Tibial nerve (tissue), 4 donors: ENCODE measurements around the gene MYO5A. TPM values are rescaled to one million over a fixed set of nuclear protein-coding genes. Genes with fewer than 3 reads are reported as not detected.
"Not testable (repeated sequence)": the region's sequence is repeated elsewhere in the genome, so short reads cannot be mapped to it uniquely, and the experiment has no call there.

Experiments used
- DNase-seq, 2 donors: peaks; one replicate each; pipeline ENCODE4 v3.0.0-alpha.2; 2019; ENCODE audit warnings: low spot score in 2 of 2
- H3K27ac ChIP-seq, 4 donors: fragments of 200-600 bp; sonication (generic) in 3 of 4; one replicate each; pipeline ENCODE4 v1.5.1; 2017 to 2019; ENCODE audit warnings: mild to moderate bottlenecking in 1 of 4
- H3K27me3 ChIP-seq, 2 donors: fragments of 200-600 bp; sonication (generic) in 1 of 2; one replicate each; pipeline versions ENCODE4 v1.5.1 to v1.6.0; 2017 to 2019
- H3K36me3 ChIP-seq, 3 donors: fragments of 200-600 bp; sonication (generic); one replicate each; pipeline ENCODE4 v1.5.1; 2018 to 2019
- H3K4me1 ChIP-seq, 4 donors: fragments of 200-600 bp; sonication (generic) in 3 of 4; one replicate each; pipeline ENCODE4 v1.5.1; 2017 to 2019
- H3K4me3 ChIP-seq, 4 donors: fragments of 200-600 bp; sonication (generic) in 3 of 4; one replicate each; pipeline ENCODE4 v1.5.1; 2017 to 2019; ENCODE audit warnings: mild to moderate bottlenecking in 1 of 4, moderate library complexity in 1 of 4
- H3K9me3 ChIP-seq, 4 donors: fragments of 200-600 bp; sonication (generic) in 3 of 4; one replicate each; pipeline ENCODE4 v1.5.1; 2017 to 2019
- EP300 ChIP-seq, 2 donors: sonication (generic); formaldehyde crosslinking; IDR thresholded peaks; one replicate each; pipeline ENCODE4 v1.6.1; 2017; ENCODE audit warnings: antibody characterized with exemption in 2 of 2, mild to moderate bottlenecking in 1 of 2
- POLR2A ChIP-seq, 2 donors: fragments of 450-650 bp; IDR thresholded peaks; one replicate each; pipeline ENCODE4 v1.6.1; 2017; ENCODE audit warnings: antibody characterized with exemption in 2 of 2, mild to moderate bottlenecking in 2 of 2, moderate library complexity in 2 of 2
- WGBS, 2 donors: methylation state at CpG; one replicate each; pipeline ENCODE4 v1.1.5; 2018; 5-methylcytosine and 5-hydroxymethylcytosine counted together
- total RNA-seq, 4 donors: library from RNA; depleted of rRNA; stranded (reverse); fragments of >200 nt; gene quantifications; one replicate each; pipeline ENCODE4 v1.1.0, GENCODE V29; 2016
- TF ChIP-seq, protein P1 (sequence below), 5 experiments: fragments of 200-600 bp in 3 of 5; fragments of 450-650 bp in 2 of 5; sonication (generic) in 3 of 5; IDR thresholded peaks; one replicate each; pipeline ENCODE4 v1.5.1; 2016 to 2019; ENCODE audit warnings: antibody characterized with exemption in 5 of 5, mild to moderate bottlenecking in 3 of 5, moderate library complexity in 2 of 5

Gene MYO5A
- total RNA-seq, 4 donors from 2014 or later: 38.7 to 101 (median 46.9) TPM

DNA sequence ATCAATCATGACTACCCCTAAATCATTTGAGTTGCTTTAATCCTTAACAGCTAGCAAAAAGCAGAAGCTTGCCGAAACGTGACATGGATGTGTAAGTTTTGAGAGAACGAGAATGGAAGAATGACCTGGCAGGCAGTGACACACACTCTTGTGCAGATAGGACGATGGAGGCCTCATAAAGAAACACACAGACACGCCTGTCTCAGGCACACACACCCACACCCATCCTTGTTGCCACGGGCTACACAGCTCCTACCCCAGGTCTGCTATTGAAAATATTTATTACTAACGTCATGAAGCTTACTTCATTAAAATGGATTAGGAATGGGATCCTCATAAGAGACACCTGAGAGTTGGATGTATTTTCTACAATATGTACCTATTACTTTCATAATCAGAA, 241.6 kb downstream of the MYO5A start:
- Histone ChIP-seq H3K27me3 (peaks cover 0 to 1% of the 10 kb centered on the region in 2 donors), H3K4me1 (peaks cover 0 to 7% (median 0%) of the 10 kb centered on the region in 4 donors), H3K27ac (no peak overlapping the region), H3K4me3 (no peak overlapping the region), H3K9me3 (no peaks in the 10 kb centered on the region), H3K36me3 (no peaks in the 10 kb centered on the region)
- DNase-seq: no peak
- WGBS, 2 donors: 81 to 82% methylated on average over 7 of the region's 7 CpGs
- TF ChIP-seq, protein P1, sequence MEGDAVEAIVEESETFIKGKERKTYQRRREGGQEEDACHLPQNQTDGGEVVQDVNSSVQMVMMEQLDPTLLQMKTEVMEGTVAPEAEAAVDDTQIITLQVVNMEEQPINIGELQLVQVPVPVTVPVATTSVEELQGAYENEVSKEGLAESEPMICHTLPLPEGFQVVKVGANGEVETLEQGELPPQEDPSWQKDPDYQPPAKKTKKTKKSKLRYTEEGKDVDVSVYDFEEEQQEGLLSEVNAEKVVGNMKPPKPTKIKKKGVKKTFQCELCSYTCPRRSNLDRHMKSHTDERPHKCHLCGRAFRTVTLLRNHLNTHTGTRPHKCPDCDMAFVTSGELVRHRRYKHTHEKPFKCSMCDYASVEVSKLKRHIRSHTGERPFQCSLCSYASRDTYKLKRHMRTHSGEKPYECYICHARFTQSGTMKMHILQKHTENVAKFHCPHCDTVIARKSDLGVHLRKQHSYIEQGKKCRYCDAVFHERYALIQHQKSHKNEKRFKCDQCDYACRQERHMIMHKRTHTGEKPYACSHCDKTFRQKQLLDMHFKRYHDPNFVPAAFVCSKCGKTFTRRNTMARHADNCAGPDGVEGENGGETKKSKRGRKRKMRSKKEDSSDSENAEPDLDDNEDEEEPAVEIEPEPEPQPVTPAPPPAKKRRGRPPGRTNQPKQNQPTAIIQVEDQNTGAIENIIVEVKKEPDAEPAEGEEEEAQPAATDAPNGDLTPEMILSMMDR (IDR thresholded peaks at IDR 0.05): no peak

DNA sequence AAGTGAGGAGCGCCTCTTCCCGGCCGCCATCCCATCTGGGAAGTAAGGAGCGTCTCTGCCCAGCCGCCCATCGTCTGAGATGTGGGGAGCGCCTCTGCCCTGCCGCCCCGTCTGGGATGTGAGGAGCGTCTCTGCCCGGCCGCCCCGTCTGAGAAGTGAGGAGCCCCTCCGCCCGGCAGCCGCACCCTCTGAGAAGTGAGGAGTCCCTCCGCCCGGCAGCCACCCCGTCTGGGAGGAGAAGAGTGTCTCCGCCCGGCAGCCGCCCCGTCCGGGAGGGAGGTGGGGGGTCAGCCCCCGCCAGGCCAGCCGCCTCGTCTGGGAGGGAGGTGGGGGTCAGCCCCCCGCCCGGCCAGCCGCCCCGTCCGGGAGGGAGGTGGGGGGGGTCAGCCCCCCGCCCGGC, 242.7 kb downstream of the MYO5A start:
- not testable (repeated sequence) for H3K36me3 ChIP-seq

DNA sequence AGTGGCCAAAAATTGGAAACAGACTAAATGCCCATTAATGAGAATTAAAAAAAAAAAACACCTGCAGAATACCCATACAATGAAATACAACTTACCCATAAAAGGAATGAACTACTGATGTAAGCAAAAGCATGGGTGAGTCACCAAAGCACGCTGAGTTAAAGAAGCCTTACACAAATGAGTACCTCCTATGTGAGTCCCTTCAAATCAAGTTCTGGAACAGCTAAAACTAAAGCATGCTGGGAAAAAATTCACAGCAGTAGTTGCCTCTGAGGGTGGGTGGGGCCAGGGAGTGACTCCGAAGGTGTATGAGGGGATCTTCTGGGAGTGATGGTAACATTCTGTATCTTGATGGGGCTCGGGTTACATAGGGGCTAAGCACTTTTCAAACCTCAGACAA, 244.5 kb downstream of the MYO5A start:
- TF ChIP-seq, protein P1 (IDR thresholded peaks at IDR 0.05): no peak
- TF ChIP-seq EP300 (IDR thresholded peaks at IDR 0.05): no peak
- TF ChIP-seq POLR2A (IDR thresholded peaks at IDR 0.05): no peak
- DNase-seq: no peak
- WGBS, 2 donors: 77 to 86% methylated on average over 3 of the region's 3 CpGs

More for the DNA sequence above, 242.7 kb downstream of the MYO5A start:
- 90 to 92% methylated on average over 5 to 19 of the region's 34 CpGs for WGBS, 2 donors
- H3K4me1 ChIP-seq, H3K4me3 ChIP-seq, H3K27me3 ChIP-seq, DNase-seq, H3K27ac ChIP-seq, H3K9me3 ChIP-seq: not testable (repeated sequence)

DNA sequence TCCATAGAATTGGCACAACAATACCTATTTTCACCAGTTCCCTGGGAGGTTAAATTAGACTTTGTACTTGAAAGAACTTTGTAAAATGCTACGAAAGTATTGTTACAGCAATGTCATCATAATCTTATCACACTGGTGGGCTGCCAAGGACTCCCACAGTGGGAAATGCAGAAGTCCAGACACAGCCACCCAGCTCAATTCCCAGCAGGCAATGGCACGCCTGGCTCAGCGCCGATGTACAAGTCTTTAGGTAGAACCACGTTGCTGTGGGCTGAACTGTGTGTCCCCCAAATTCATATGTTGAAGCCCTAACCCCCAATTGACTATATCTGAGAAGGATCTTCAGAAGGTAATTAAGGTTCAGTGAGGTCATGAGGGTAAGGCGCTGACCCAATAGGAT, 245.4 kb downstream of the MYO5A start:
- 90 to 93% methylated on average over 6 of the region's 6 CpGs for WGBS, 2 donors

More for the DNA sequence above, 244.5 kb downstream of the MYO5A start:
- Histone ChIP-seq H3K27ac (no peak overlapping the region), H3K9me3 (no peaks in the 10 kb centered on the region), H3K36me3 (no peaks in the 10 kb centered on the region), H3K4me3 (no peak overlapping the region), H3K4me1 (peaks cover 0 to 1% (median 0%) of the 10 kb centered on the region in 4 donors), H3K27me3 (no peaks in the 10 kb centered on the region)

DNA sequence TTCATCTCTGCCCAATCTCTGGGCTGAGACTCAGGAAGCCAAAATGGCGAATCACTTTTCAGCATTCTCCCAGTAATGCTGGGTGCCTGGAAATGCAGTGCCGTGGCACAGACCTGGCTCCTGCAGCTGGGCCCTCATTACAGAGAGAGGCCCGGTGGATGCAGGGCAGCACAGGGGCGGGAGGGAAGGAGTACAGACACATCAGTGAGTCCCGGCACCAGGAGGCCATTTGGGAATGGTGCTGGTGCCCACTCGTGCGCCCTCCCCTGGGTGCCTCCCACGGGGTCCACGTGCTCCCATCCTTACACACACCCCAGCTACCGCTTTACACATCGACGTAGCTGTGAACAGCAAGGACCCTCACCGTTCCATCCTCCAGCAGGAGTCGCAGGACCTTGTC, 246.3 kb downstream of the MYO5A start:
- no peaks in the 10 kb centered on the region for H3K27me3 ChIP-seq
- peaks cover 0 to 4% (median 0%) of the 10 kb centered on the region in 3 donors for H3K36me3 ChIP-seq
- no peak for DNase-seq
- no peak overlapping the region for H3K27ac ChIP-seq
- H3K4me1 ChIP-seq: no peaks in the 10 kb centered on the region
- H3K4me3 ChIP-seq: no peak overlapping the region
- H3K9me3 ChIP-seq: no peaks in the 10 kb centered on the region
- TF ChIP-seq, protein P1 (IDR thresholded peaks at IDR 0.05): no peak
- TF ChIP-seq POLR2A (IDR thresholded peaks at IDR 0.05) (no peak), EP300 (IDR thresholded peaks at IDR 0.05) (no peak)
- WGBS, 2 donors: 72 to 88% methylated on average over 10 to 14 of the region's 14 CpGs

More for the DNA sequence above, 245.4 kb downstream of the MYO5A start:
- TF ChIP-seq, protein P1 (IDR thresholded peaks at IDR 0.05): no peak
- no peak for TF ChIP-seq EP300 (IDR thresholded peaks at IDR 0.05)
- no peak for TF ChIP-seq POLR2A (IDR thresholded peaks at IDR 0.05)
- no peaks in the 10 kb centered on the region for H3K27me3 ChIP-seq
- no peaks in the 10 kb centered on the region for H3K36me3 ChIP-seq
- H3K4me3 ChIP-seq: no peak overlapping the region
- DNase-seq: no peak
- H3K4me1 ChIP-seq: no peaks in the 10 kb centered on the region
- no peak overlapping the region for H3K27ac ChIP-seq
- H3K9me3 ChIP-seq: no peaks in the 10 kb centered on the region
